HepG2 (cell line): ENCODE results near the gene SPOP. TPM values are rescaled to one million over a fixed set of nuclear protein-coding genes. Genes with fewer than 3 reads are reported as not detected.

Source experiments
- ARNTL ChIP-seq: sonication (generic); formaldehyde crosslinking; IDR thresholded peaks from 2 replicates; pipeline ENCODE4 v1.4.0; 2020; ENCODE audit warnings: mild to moderate bottlenecking, missing genetic modification reagents
- ATAD3A ChIP-seq: sonication (generic); formaldehyde crosslinking; IDR thresholded peaks from 2 replicates; pipeline ENCODE4 v1.4.0; 2020; ENCODE audit warnings: missing genetic modification reagents
- CSRNP1 ChIP-seq: sonication (generic); formaldehyde crosslinking; IDR thresholded peaks from 2 replicates; pipeline ENCODE4 v1.8.1; 2023; ENCODE audit warnings: mild to moderate bottlenecking, missing genetic modification reagents
- FLYWCH1 ChIP-seq: sonication (generic); formaldehyde crosslinking; IDR thresholded peaks from 2 replicates; pipeline ENCODE4 v1.8.1; 2023; ENCODE audit warnings: mild to moderate bottlenecking, missing genetic modification reagents
- FOXA1 ChIP-seq, 2 experiments: fragments of 450-650 bp in 1 of 2; sonication (generic) in 1 of 2; formaldehyde crosslinking in 1 of 2; IDR thresholded peaks; 2 replicates each; pipeline versions ENCODE4 v1.4.0 to v1.6.1; 2016 to 2020; ENCODE audit warnings: missing genetic modification reagents in 1 of 2
- FOXC1 ChIP-seq: sonication (generic); formaldehyde crosslinking; IDR thresholded peaks from 2 replicates; pipeline ENCODE4 v1.8.0; 2022; ENCODE audit warnings: mild to moderate bottlenecking, missing genetic modification reagents, borderline replicate concordance
- GABPB1 ChIP-seq: IDR thresholded peaks from 2 replicates; pipeline ENCODE4 v1.6.1; 2016; ENCODE audit warnings: mild to moderate bottlenecking, missing genetic modification reagents, moderate library complexity, missing compliant biosample characterization
- GATAD2A ChIP-seq: IDR thresholded peaks from 2 replicates; pipeline ENCODE4 v1.6.1; 2016
- GTF2F1 ChIP-seq: fragments of 150-350 bp; IDR thresholded peaks from 2 replicates; pipeline ENCODE4 v1.6.1; 2014; ENCODE audit warnings: low read length
- HIVEP1 ChIP-seq: sonication (generic); formaldehyde crosslinking; IDR thresholded peaks from 2 replicates; pipeline ENCODE4 v1.4.0; 2020; ENCODE audit warnings: mild to moderate bottlenecking, missing genetic modification reagents
- HNRNPL ChIP-seq: fragments of 200-400 bp; formaldehyde crosslinking; IDR thresholded peaks from 2 replicates; pipeline ENCODE4 v1.6.1; 2017; ENCODE audit warnings: mild to moderate bottlenecking, low read depth, low read length
- IRX3 ChIP-seq: sonication (generic); formaldehyde crosslinking; IDR thresholded peaks from 2 replicates; pipeline ENCODE4 v1.8.1; 2023; ENCODE audit warnings: mild to moderate bottlenecking, low read depth, missing genetic modification reagents, borderline replicate concordance
- KLF16 ChIP-seq, 2 experiments: sonication (generic) in 1 of 2; formaldehyde crosslinking in 1 of 2; IDR thresholded peaks; 2 replicates each; pipeline versions ENCODE4 v1.6.1 to v1.8.0; 2016 to 2023; ENCODE audit warnings: missing genetic modification reagents in 2 of 2, missing compliant biosample characterization in 1 of 2
- MATR3 ChIP-seq: sonication (generic); formaldehyde crosslinking; IDR thresholded peaks from 2 replicates; pipeline ENCODE4 v1.4.0; 2020; ENCODE audit warnings: missing genetic modification reagents
- NFYB ChIP-seq: sonication (generic); formaldehyde crosslinking; IDR thresholded peaks from 2 replicates; pipeline ENCODE4 v1.4.0; 2020; ENCODE audit warnings: missing genetic modification reagents
- SNAI1 ChIP-seq: sonication (generic); formaldehyde crosslinking; IDR thresholded peaks from 2 replicates; pipeline ENCODE4 v1.5.0; 2020; ENCODE audit warnings: mild to moderate bottlenecking, missing genetic modification reagents, borderline replicate concordance
- SP5 ChIP-seq: IDR thresholded peaks from 2 replicates; pipeline ENCODE4 v1.6.1; 2016; ENCODE audit warnings: low read depth, borderline replicate concordance
- TAF1 ChIP-seq: sonication (generic); formaldehyde crosslinking; IDR thresholded peaks from 2 replicates; pipeline ENCODE4 v1.4.0; 2020; ENCODE audit warnings: missing genetic modification reagents
- TCF12 ChIP-seq, 2 experiments: fragments of 450-650 bp in 1 of 2; sonication (generic) in 1 of 2; formaldehyde crosslinking in 1 of 2; IDR thresholded peaks; 2 replicates each; pipeline versions ENCODE4 v1.6.1 to v1.8.0; 2017 to 2022; ENCODE audit warnings: antibody characterized with exemption in 1 of 2, mild to moderate bottlenecking in 1 of 2, missing genetic modification reagents in 1 of 2, moderate library complexity in 1 of 2
- ZNF543 ChIP-seq: sonication (generic); formaldehyde crosslinking; IDR thresholded peaks from 2 replicates; pipeline ENCODE4 v1.4.0; 2020; ENCODE audit warnings: mild to moderate bottlenecking, missing genetic modification reagents
- ZNF614 ChIP-seq: IDR thresholded peaks from 2 replicates; pipeline ENCODE4 v1.6.1; 2018; ENCODE audit warnings: missing biosample characterization, missing genetic modification reagents, inconsistent platforms, borderline replicate concordance
- ZNF691 ChIP-seq: sonication (generic); formaldehyde crosslinking; IDR thresholded peaks from 2 replicates; pipeline ENCODE4 v1.4.0; 2020; ENCODE audit warnings: missing genetic modification reagents, low read depth, mild to moderate bottlenecking, borderline replicate concordance
- ZNF703 ChIP-seq: sonication (generic); formaldehyde crosslinking; IDR thresholded peaks from 2 replicates; pipeline ENCODE4 v1.5.1; 2020; ENCODE audit warnings: missing genetic modification reagents, mild to moderate bottlenecking, moderate library complexity, borderline replicate concordance
- ZNF709 ChIP-seq: sonication (generic); formaldehyde crosslinking; IDR thresholded peaks from 2 replicates; pipeline ENCODE4 v1.5.0; 2020; ENCODE audit warnings: mild to moderate bottlenecking, missing genetic modification reagents
- ZNF749 ChIP-seq: sonication (generic); formaldehyde crosslinking; IDR thresholded peaks from 2 replicates; pipeline ENCODE4 v1.8.0; 2022; ENCODE audit warnings: mild to moderate bottlenecking, missing genetic modification reagents, moderate library complexity, borderline replicate concordance
- ZNF761 ChIP-seq: sonication (generic); formaldehyde crosslinking; conservative IDR thresholded peaks from 2 replicates; pipeline ENCODE4 v1.4.0; 2020; ENCODE audit warnings: mild to moderate bottlenecking, missing genetic modification reagents
- polyA plus RNA-seq, 8 experiments: library from polyadenylated mRNA; depleted of rRNA in 3 of 8; stranded (reverse) in 7 of 8; unstranded in 1 of 8; fragments of >200 nt; fragmentation: Illumina TruSeq in 4 of 8; extraction: Trizol in 4 of 8; gene quantifications; 2 replicates each; pipeline versions ENCODE4 v1.2.1 to v1.2.3, GENCODE V29; 2011 to 2016; ENCODE audit warnings: low read depth in 4 of 8, missing spikeins in 1 of 8, mixed read lengths in 1 of 8; ENCODE audit not compliant: insufficient read depth in 1 of 8
- total RNA-seq, 5 experiments: library from RNA; depleted of rRNA; stranded (reverse); fragments of >200 nt; fragmentation: Illumina TruSeq; extraction: Trizol; gene quantifications; 2 replicates each; pipeline ENCODE4 v1.2.3, GENCODE V29; 2016; ENCODE audit warnings: low read depth in 1 of 5
- TF ChIP-seq, protein P1 (sequence below): sonication (generic); formaldehyde crosslinking; IDR thresholded peaks from 2 replicates; pipeline ENCODE4 v1.4.0; 2020; ENCODE audit warnings: mild to moderate bottlenecking, missing genetic modification reagents, borderline replicate concordance

Gene SPOP
- total and polyA plus RNA-seq, 2 of the 13 experiments (the other 11 are each of a cell fraction or from before 2014, with no cell fraction given), result 52.8 to 60.8 TPM

DNA sequence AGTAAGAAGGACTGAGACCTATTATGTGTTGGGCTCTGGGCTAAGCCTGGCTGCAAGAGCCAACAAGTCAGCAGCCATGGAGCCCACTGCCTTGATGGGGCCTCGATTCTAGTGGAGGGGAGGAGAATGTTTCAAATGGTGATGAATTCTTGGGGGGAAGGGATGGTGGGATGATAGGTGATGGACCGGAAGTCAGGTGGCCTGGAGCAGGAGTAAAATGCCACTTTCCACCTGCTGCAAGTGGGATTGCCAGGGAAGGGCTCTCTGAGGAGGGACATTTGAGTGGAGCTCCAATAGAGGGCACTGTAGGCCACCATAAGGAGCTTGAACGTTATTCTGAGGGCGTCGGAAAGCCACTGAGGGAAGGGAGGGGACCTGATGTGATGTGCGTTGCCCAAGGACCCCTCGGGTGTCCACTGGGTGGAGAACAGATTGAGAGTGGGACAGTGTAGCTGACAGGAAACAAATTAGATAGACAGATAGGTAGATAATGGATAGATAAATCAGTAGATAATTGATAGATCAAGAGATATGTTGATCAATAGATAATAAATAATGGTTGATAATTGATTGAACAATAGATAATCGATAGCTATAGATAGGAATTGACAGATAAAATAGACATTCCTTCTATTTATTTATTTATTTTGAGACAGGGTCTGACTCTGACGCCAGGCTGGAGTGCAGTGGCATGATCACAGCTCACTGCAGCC, 120.4 kb downstream of the SPOP start (continued):
- TF ChIP-seq ZNF761 (CRISPR knock-in tag), result 0 out of 2 replicates have a peak, but pooled peaks have one; percentile 17
- TF ChIP-seq ZNF543 (CRISPR knock-in tag), result no peak
- TF ChIP-seq NFYB (CRISPR knock-in tag), result no peak
- peak; percentile 45; the same call in 1 of the 2 replicates for TF ChIP-seq FOXC1 (CRISPR knock-in tag)
- TF ChIP-seq SNAI1 (CRISPR knock-in tag), result no peak
- no peak for TF ChIP-seq MATR3 (CRISPR knock-in tag)
- TF ChIP-seq TAF1 (CRISPR knock-in tag), result no peak
- TF ChIP-seq ARNTL (CRISPR knock-in tag), result no peak
- no peak for TF ChIP-seq ZNF749 (CRISPR knock-in tag)
- no peak for TF ChIP-seq FLYWCH1 (CRISPR knock-in tag)
- peak; percentile 17; the same call in 1 of the 2 replicates for TF ChIP-seq GABPB1
- 0 out of 2 replicates have a peak, but pooled peaks have one; percentile 6 for TF ChIP-seq SP5 (CRISPR knock-in tag)
- TF ChIP-seq TCF12 (IDR thresholded peaks at IDR 0.05), result no peak
- TF ChIP-seq TCF12 (CRISPR knock-in tag; IDR thresholded peaks at IDR 0.05), result no peak
- TF ChIP-seq ATAD3A (CRISPR knock-in tag), result no peak
- no peak for TF ChIP-seq ZNF709 (CRISPR knock-in tag)
- TF ChIP-seq KLF16 (CRISPR knock-in tag; IDR thresholded peaks at IDR 0.05), result no peak
- TF ChIP-seq, protein P1, sequence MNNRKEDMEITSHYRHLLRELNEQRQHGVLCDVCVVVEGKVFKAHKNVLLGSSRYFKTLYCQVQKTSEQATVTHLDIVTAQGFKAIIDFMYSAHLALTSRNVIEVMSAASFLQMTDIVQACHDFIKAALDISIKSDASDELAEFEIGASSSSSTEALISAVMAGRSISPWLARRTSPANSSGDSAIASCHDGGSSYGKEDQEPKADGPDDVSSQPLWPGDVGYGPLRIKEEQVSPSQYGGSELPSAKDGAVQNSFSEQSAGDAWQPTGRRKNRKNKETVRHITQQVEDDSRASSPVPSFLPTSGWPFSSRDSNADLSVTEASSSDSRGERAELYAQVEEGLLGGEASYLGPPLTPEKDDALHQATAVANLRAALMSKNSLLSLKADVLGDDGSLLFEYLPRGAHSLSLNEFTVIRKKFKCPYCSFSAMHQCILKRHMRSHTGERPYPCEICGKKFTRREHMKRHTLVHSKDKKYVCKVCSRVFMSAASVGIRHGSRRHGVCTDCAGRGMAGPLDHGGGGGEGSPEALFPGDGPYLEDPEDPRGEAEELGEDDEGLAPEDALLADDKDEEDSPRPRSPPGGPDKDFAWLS (CRISPR knock-in tag), result no peak
- TF ChIP-seq HIVEP1 (CRISPR knock-in tag), result no peak
- no peak for TF ChIP-seq FOXA1 (IDR thresholded peaks at IDR 0.05)
- TF ChIP-seq FOXA1 (CRISPR knock-in tag; IDR thresholded peaks at IDR 0.05), result no peak
- TF ChIP-seq IRX3 (CRISPR knock-in tag), result no peak
- TF ChIP-seq ZNF691, result 0 out of 2 replicates have a peak, but pooled peaks have one; percentile 50
- 0 out of 2 replicates have a peak, but pooled peaks have one; percentile 19 for TF ChIP-seq GATAD2A (CRISPR knock-in tag)
- TF ChIP-seq ZNF614 (CRISPR knock-in tag), result no peak
- no peak for TF ChIP-seq GTF2F1
- TF ChIP-seq ZNF703, result no peak
- no peak for TF ChIP-seq HNRNPL
- no peak for TF ChIP-seq CSRNP1 (CRISPR knock-in tag)
